ENCODE data around the gene IFNK.
"Not testable (repeated sequence)": the region's sequence is repeated elsewhere in the genome, so short reads cannot be mapped to it uniquely, and the experiment has no call there.

The IFNK gene

GRCh38 chr9:27524236-27524635 is at the start of gene IFNK:
TSS of gene IFNK (plus strand) at chr9:27524290. CDS start at chr9:27524337, 47 bp downstream.
- DNase-seq, result no peak

GRCh38 chr9:27474305-27474704 is 49.8 kb upstream of the IFNK start:
- no peak for DNase-seq

GRCh38 chr9:27475057-27475595 is 49.0 kb upstream of the IFNK start:
- DNase-seq, result no peak

GRCh38 chr9:27476870-27477515 is 47.1 kb upstream of the IFNK start:
- DNase-seq, result no peak

- DNase-seq, result no peak
Observed at GRCh38 chr9:27478322-27478721, 45.8 kb upstream of the IFNK start.

- no peak for DNase-seq
Observed at GRCh38 chr9:27482709-27483108, 41.4 kb upstream of the IFNK start.

- DNase-seq, result no peak
Observed at GRCh38 chr9:27483576-27483975, 40.5 kb upstream of the IFNK start.

- no peak for DNase-seq
Observed at GRCh38 chr9:27485158-27485557, 38.9 kb upstream of the IFNK start.

- no peak for DNase-seq
Observed at GRCh38 chr9:27487128-27487640, 36.9 kb upstream of the IFNK start.

GRCh38 chr9:27487927-27488326 is 36.2 kb upstream of the IFNK start:
- DNase-seq, result no peak

- no peak for DNase-seq
Observed at GRCh38 chr9:27489087-27489876, 34.8 kb upstream of the IFNK start.

GRCh38 chr9:27491154-27491553 is 32.9 kb upstream of the IFNK start:
- no peak for DNase-seq

- no peak for DNase-seq
Observed at GRCh38 chr9:27495480-27496134, 28.5 kb upstream of the IFNK start.

GRCh38 chr9:27496135-27496504 is 28.0 kb upstream of the IFNK start:
- DNase-seq, result no peak

GRCh38 chr9:27497883-27498417 is 26.1 kb upstream of the IFNK start:
- DNase-seq, result no peak

GRCh38 chr9:27499451-27499850 is 24.6 kb upstream of the IFNK start:
- no peak for DNase-seq

GRCh38 chr9:27500902-27501301 is 23.2 kb upstream of the IFNK start:
- DNase-seq, result not testable (repeated sequence)

- DNase-seq, result no peak
Observed at GRCh38 chr9:27503623-27504022, 20.5 kb upstream of the IFNK start.

- DNase-seq, result no peak
Observed at GRCh38 chr9:27504259-27504658, 19.8 kb upstream of the IFNK start.

- DNase-seq, result no peak
Observed at GRCh38 chr9:27505744-27506161, 18.3 kb upstream of the IFNK start.

GRCh38 chr9:27506981-27507380 is 17.1 kb upstream of the IFNK start:
- no peak for DNase-seq

- no peak for DNase-seq
Observed at GRCh38 chr9:27510780-27511179, 13.3 kb upstream of the IFNK start.

- DNase-seq, result no peak
Observed at GRCh38 chr9:27511771-27512170, 12.3 kb upstream of the IFNK start.
